NCI-H2029 treated with DMSO at 0.1 percent for 48 hours (cell line): ENCODE results near the gene ZNF14.
"Not testable (repeated sequence)": the region's sequence is repeated elsewhere in the genome, so short reads cannot be mapped to it uniquely, and the experiment has no call there.

Experiments used
- DNase-seq: peaks from one replicate; lab custom pipeline; 2025; lab: John Stamatoyannopoulos, UW

Gene ZNF14

DNA sequence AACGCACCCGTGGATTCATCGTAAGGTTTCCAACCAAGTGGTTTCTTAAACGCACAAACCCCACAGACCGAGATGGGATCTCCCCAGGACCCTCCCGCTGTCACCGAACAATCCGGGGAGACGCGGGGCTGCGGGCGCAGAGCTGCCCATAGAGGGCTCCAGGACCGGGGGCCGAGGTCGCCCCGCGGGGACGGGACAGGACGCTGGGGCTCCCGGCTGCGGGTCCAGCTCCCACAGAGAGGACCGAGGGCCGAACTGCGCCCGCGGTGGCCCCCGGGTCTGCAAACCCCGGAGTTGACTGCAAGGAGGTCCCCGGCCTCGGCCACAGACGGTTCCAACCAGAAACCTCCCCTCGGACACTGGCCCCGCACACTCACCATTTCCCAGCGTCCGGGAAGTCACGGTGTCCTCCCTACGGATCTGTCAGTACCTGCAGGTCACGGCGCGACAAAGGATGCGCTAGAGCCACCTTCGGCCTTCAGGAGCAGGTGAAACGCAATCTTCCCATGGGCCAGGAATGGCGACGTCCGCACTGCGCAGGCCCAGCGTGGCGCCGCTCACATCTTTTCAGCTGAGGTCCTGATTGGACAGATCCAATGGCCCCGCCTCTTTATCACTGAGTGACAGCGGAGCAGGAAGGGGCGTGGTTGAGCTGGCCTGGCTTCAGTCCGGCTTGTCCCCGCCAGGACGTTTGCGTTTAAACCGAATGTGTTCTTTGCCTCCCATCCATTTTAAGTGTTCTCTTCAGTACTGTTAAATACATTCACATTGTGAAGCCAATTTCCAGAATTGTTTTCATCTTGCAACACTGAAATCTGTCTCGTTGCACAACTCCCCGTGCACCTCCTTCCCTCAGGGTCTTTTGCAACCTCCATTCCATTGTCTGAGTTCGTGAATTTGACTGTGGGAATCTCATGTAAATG is at the start of gene ZNF14:
Gene ZNF14 (minus strand): TSS at position 534 of the 923 bp plus-strand sequence. CDS start 154 bp downstream, at position 380.
- peak; percentile 84 for DNase-seq

DNA sequence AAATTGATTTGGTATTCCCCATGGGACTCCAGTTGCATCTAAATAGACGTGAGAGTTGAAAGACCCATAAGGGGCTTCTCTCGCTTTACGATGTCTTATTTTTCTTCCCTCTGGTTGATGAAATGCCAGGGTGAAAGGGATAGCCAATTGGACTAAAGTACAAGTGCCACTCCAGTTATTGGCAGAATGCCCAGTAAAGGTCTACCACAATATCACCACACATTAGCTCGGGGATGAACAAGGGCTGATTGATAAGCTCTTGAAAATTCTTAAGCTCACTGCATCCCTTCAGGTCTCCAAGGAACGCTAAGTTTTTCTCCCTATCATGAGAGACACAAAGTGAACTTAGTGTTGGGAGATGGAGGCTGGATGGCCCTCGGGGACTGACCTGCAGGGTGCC is 48.9 kb upstream of the ZNF14 start:
- peak; percentile 82 for DNase-seq

DNA sequence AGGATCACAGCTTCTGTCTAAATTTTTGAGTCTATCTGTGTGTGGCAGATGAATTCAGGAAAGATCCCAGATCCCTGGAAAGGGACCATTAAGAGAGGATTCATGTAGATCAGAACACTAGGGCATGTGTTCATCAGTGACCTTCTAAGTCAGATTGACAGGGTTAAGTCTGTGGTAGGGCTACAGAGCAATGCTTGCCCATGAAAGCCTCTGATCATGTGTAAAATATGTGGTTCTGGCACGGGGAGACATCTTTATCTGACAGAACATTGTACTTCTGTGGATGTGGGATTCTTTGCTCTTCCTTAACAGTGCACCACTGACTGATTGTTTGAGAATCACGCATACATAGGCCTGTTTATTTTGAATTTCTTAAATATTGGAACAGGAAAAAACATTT is 45.8 kb upstream of the ZNF14 start:
- no peak for DNase-seq

DNA sequence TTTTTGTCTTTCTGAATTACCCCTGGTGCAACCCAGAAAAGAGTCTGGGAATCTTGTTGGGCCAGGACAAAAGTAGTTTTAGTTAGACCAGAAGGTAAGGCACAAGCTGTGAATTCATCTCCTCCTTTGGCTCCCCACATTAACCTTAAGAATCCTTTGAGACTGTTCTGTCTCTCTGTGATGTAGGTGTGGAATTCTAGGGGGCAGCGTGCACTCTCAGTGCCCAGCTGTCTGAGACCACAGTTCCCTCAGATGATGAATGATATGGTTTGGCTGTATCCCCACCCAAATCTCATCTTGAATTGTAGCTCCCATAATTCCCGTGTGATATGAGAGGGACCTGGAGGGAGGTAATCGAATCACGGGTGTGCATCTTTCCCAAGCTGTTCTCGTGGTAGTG is 44.8 kb upstream of the ZNF14 start:
- no peak for DNase-seq

DNA sequence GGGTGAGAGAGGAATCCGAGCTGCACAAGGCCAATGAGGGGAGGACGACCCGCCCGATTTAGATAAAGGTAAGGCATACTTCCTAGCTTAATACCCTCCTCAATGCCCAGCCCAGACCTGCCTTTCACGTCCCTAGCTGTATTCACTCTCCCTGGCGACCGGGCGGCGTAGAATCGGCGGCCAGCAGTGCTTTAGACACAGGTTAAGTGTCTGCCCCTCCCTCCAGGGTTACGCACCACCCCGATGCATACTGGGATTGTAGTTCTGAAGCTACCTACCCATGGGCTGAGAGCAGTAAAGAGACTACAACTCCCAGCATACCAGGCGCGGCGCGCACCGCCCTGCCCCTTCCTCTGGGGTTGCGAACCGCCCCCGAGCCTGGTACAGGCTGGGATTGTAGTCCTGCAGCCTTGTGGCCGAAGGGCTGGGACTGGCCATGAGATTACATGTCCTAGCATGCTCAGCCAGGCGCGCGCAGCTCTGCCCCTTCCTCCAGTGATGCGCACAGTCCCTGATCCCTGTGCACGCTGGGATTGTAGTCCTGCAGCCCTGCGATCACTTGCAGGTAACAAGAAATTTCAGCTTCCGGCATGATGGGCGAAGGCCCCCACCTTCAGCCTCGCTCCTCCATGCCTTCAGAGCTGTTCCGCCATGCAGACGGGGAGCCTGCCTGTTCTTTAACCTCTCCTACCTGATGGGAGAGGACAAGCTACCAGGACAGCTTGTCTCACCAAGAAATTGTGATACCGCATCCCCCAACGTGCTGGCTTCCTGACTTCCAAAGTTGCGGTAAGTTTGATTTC is 43.5 kb upstream of the ZNF14 start:
- DNase-seq, result peak; percentile 92

DNA sequence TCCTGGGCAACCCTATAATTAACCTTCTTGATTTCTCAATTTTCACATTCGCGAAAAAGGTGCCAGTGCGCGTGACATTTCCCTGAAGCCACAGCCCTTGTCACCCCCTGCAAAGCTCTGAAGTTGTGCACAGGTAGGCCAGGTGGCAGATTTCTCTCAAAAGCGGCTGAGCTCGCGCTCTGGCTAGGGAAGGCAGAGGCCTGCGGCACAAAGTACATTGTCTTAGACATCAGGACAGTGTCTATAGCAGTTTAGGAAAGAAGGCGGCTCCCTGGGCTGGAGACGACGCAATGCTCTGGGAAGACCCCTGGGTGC is 42.9 kb upstream of the ZNF14 start:
- no peak for DNase-seq

DNA sequence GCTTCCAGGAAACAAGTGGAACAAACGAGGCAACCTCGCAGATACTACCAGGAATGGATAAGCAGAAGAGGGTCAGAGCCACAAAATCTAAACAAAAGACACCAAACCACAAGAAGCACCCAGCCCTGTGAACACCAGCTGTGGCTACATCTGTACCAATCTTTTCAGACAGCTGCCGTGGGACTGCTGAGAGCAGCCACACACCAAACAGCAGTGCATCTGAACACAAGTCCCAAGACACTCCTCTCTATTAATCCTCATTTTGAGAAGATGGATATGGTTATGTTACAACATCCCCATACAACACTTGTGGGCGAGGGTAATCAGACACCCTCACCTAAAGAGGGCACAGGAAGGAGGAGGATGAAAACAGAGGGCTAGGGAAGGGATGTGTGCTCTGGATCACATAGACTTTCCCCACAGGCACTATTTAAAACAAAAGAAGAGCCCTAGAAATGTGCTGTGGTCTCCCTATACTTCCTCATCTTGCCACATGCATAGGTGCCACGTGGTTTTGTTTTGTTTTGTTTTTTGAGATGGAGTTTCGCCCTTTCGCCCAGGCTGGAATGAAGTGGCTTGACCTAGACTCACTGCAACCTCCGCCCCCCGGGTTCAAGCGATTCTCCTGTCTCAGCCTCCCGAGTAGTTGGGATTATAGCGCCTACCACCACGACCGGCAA is 41.6 kb upstream of the ZNF14 start:
- no peak for DNase-seq

DNA sequence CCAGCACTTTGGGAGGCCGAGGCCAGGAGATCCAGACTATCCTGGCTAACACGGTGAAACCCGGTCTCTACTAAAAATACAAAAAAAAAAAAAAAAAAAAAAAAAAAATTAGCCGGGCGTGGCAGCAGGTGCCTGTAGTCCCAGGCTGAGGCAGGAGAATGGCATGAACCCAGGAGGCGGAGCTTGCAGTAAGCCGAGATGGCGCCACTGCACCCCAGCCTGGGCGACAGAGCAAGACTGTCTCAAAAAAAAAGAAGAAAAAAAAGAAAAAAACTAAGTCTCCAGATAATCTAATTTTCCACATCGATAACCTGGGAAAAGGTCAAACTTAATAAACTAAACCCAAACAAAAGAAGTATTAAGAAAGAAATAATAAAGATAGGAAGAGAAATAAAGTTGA is 39.1 kb upstream of the ZNF14 start:
- not testable (repeated sequence) for DNase-seq

DNA sequence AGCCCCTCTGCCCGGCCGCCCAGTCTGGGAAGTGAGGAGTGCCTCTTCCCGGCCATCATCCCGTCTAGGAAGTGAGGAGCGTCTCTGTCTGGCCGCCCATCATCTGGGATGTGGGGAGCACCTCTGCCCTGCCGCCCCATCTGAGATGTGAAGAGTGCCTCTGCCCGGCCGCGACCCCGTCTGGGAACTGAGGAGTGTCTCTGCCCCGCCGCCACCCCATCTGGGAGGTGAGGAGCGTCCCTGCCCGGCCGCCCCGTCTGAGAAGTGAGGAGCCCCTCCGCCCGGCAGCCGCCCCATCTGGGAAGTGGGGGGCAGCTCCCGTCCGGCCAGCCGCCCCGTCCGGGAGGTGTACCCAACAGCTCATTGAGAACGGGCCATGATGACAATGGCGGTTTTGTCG is 37.1 kb upstream of the ZNF14 start:
- DNase-seq, result not testable (repeated sequence)

DNA sequence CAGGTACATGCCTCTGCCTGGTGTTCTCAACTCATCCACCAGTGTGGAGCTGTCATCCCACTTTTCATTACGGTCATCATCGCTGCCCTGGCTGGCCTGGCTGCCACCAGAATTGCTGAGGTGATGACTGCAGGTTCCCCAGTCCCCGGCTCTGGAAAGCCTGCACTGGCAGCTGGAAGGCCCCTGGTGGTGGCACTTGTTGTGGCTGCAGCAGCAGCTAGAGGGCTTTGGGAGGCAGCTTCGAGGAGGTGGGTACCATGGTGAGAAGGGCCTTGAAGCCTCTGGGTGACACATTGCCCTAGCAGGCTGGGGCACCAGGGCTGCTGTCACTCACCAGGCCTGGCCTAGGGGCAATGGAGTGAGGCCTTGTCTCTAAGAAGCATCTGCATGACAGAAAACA is 25.3 kb upstream of the ZNF14 start:
- DNase-seq, result no peak

DNA sequence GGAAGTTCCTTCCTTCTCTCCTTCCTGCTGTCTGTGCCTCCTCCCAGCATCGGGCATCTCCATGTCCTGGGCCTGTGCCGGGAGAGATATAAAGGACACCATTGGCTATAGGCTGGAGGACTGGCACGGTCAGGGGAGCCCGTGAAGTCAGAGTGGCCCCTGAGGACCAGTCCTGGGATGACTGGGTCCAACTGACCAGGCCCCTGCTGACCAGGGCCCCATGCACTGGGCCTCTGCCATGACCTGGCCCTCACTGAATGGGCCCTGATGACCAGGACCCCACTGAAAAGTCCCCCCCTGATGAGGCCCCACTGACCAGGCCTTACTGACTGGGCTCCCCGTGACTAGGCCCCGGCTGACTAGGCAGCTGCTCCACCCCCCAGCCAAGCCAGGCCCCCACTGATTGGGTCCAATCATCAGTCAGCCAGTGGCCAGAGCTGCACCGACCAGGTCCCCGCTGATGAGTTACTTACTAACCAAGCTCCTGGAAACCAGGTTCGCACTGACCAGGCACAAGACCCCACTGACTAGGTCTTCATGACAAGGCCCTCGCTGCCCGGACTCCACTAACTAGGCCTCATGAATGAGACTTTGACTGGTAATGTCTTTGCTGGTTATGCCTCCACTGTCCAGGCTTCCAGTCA is 20.0 kb upstream of the ZNF14 start:
- DNase-seq, result no peak

DNA sequence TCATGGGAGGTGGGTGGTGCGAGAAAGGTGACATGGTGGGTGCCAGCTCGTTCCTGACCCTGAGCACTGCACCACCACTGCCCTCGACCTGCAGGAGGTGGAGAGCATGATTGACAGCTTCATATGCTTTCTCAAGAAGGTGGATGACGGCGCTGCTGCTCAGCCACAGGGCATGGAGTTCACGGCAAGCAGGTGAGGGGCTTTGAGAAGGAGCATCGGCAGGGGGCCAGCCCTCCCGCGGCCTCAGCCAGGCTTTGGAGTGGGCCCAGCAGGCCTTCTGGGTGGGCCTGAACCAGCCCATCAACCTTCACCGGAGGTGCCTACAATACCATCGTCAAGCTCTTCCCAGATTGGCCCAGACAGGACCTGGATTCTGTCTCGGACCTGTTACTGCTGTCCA is 18.9 kb upstream of the ZNF14 start:
- no peak for DNase-seq

DNA sequence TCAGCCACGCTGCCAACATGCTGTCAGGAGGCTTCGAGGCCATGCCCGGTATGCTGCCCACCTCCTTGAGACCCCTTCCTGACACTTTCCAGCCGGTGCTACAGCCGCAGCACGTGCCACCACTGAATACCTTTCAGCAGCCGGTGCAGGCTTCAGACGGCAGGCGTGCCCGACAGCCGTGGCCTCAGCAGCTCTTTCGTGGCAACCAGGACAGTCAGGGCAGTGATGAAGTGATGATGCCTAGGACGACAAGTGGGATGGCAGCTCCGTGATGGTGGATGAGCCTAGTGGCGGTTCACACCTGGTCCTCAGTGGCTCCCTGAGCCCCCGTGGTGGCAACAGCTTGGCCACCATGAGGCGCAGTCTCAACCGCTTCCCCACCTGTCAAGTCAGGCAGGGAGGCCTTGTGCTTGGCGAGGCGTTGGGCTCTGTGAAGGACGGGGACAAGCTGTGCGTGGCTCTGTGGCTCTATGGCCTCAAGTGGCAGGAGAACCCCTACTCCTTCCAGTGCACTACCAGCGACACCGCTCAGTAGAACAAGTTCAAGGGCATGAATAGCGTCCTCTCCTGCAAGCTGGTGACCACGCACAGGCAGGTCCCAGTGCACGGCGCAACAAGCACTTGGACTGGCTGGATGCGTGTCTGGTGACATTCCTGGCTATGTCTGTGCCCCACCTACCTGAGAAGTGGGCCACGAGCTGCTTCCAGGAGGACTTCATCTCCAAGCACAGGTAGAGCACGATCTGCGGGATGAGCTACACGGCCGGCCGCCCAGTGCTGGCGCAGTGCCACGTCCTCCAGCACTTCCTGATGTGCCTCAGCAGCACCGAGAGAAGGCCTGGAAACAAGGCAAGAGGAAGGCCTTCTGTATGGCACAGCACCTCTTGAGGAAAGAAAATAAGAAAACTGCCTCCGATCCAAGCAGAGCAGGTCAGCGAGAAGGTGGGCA is 18.2 kb upstream of the ZNF14 start:
- DNase-seq, result no peak

DNA sequence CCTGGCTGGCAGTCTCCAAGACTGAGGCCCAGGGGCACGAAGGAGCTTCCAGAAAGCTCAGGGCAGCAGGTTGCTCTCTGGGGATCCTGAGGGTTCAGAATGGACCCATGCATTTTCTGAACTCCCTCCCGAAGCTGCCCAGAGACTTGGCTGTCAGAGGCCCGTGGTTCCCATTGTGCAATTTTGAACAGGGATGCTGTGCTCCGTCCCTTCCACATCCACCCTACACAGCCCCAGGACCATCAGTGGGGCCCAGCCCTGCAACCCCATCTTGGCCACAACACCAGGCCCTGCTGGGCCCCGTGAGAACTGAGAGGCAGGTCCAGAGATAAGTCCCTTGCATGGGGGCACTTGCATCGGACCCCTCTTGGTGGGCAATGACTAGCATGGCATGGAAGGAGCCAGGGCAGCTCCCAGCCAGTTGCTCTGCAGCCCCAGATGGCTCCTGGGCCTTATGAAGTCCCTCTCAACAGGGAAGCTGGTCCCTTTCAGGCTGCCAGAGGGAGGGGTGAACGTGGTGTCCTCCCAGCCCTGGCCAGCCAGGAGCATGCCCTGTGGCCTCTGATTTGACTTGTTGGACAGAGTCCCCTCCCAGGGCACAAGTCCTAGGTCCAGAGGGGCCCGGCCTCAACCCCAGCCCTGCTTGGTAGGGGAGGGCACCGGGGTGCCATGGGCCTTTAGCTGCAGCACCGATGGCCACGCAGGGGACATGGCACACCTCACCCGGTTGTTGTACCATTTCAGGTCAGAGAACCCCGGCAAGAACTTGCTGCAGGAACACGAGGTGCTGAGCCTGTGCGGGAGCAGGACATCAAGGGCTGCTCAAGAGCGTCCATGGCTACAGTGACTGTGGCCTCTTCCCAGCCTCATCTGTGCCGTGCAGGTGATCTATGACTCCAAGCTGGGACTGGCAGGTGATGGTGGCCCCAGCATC is 17.3 kb upstream of the ZNF14 start:
- no peak for DNase-seq

DNA sequence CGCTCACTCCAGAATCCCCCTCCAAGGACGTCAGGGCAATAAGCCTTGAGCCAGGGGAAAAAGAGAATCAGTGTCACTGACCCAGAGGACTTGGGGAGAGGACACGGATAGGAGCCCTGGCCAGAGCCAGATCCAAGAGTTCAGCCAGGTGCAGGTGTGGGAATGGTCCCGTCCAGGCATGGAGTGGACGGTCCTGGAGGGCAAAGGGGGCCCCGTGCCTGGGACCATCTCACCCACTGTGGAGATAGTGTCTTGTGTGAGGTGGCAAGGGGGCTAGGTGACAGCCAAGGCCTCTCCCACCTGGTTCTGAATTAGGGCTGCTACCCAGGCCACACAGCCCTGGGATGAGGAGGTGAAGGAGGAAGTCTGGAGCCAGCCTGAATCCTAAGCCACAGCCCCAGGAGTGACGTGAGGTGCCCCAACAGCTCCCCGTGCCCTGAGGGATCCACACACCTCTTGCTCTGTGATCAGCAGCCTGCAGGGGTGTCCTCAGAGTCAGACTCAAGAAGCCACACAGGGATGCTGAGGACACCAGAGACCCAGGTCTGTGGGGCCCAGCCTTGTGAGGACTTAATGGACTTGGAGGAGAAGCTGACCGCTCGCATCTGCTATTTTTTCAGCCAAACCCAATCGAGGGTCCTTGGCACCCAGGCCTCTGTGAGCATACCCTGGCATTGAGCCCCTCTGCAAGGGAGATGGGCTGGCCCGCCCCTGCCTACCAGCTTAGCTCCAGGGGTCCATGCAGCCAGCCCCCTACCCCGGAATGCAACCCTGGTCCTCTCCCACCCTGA is 16.4 kb upstream of the ZNF14 start:
- no peak for DNase-seq

DNA sequence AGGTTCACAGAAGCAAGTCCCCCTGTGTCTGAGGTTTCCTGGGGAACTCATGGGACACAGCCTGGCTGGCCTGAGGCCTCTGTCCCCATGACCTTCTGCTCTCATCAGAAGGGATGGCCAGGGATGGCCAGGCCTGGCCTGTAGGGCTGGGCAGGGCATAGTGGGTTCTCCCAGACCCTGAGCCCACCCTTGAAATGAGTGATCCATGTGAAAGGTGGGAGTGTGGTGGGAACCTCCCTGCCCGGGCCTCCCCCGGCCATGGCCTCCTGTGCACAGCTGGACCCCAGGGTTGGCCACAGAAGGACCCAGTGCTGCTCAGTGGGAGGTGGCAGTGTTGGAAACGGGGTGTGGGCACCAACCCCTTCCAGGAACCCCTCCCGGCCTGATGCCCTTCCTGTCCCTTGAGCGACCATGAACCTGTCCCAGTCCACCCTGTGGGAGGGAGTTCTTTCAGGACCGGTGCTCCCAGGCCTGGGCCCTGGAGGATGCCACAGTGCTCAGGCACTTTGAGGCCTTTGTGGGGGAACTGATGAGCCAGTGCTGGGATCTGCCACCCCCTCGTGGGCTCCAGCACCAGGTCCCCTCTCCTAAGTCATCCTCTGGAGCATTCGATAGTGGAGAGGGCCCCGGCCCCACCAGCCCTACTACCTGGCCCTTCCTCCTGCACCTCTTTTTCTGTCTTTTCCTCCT is 15.5 kb upstream of the ZNF14 start:
- no peak for DNase-seq

DNA sequence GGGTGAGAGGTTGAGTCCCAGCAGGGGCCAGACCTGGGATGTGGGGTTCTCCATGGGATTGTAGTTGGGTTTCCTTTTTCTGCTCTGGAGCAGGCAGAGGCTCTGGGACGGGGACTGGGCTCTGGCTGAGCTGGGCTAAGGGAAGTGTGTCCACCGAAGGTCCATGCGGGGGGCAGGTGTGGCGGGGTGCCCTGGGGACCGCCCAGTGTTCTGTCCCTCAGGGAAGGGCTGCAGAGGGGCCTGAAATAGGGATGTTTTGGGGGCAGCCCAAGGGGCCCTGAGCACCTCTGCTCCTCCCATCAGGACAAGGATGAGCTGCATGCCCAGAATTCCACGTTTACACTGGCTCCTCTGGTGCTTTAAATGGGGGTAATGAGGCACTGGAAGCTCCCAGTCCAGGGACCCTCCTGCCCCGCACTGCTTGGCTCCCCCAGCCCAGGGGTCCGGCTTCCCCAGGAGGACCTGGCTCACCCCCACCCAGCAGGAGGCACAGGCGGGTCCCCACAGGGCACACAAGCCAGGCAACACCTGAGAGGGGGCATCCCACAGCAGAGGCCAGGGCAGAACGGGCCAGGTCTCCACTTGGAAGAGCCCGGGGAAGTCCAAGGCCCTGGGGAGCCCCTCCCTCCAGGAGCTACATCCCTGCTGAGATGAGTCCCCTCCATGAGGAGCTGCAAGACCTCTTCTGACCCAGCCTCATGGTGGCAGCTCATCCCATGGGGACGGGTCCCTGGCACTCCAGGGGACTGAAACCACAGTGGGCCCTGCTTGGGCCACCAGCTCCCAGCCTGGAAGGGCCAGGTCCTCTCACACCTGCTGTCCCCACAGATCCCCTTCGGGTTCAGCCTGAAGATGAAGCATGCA is 14.7 kb upstream of the ZNF14 start:
- no peak for DNase-seq
